Esophagus squamous epithelium (tissue), 4 donors: ENCODE data around the gene ITPKB.

Experiments
- POLR2A ChIP-seq, 4 donors: fragments of 450-650 bp; IDR thresholded peaks; one replicate each; pipeline ENCODE4 v1.6.1; 2017; ENCODE audit warnings: antibody characterized with exemption in 4 of 4, mild to moderate bottlenecking in 4 of 4, moderate library complexity in 3 of 4
- TF ChIP-seq, protein P1 (sequence below), 6 experiments: fragments of 450-650 bp in 4 of 6; fragments of 200-600 bp in 2 of 6; sonication (generic) in 2 of 6; IDR thresholded peaks; one replicate each; pipeline ENCODE4 v1.5.1; 2016 to 2019; ENCODE audit warnings: antibody characterized with exemption in 6 of 6, mild to moderate bottlenecking in 4 of 6, moderate library complexity in 4 of 6

DNA sequence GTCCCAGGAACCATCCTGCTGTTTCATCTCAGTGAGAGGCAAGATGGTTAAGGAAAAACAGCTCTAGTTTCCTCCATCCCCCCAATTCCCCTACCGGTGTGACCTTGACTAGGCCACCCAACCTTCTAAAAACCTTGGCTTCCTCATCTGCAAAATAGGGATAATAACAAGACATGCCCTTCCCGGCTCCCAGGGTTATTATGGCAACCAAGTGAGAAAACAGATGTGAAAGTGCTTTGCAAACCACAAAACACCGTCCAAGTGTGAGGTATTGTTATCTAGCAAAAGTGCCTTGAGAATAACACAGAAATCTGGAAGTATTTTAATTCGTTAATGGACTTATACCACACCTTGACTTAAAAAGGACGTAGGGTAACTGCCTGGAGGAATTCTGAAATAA lies 62.7 kb downstream of the ITPKB start:
- TF ChIP-seq POLR2A (IDR thresholded peaks at IDR 0.05): no peak
- TF ChIP-seq, protein P1, sequence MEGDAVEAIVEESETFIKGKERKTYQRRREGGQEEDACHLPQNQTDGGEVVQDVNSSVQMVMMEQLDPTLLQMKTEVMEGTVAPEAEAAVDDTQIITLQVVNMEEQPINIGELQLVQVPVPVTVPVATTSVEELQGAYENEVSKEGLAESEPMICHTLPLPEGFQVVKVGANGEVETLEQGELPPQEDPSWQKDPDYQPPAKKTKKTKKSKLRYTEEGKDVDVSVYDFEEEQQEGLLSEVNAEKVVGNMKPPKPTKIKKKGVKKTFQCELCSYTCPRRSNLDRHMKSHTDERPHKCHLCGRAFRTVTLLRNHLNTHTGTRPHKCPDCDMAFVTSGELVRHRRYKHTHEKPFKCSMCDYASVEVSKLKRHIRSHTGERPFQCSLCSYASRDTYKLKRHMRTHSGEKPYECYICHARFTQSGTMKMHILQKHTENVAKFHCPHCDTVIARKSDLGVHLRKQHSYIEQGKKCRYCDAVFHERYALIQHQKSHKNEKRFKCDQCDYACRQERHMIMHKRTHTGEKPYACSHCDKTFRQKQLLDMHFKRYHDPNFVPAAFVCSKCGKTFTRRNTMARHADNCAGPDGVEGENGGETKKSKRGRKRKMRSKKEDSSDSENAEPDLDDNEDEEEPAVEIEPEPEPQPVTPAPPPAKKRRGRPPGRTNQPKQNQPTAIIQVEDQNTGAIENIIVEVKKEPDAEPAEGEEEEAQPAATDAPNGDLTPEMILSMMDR (IDR thresholded peaks at IDR 0.05): no peak
